A549 (cell line): ENCODE results near the gene UGT1A3. TPM values are rescaled to one million over a fixed set of nuclear protein-coding genes. Genes with fewer than 3 reads are reported as not detected.

ENCODE experiments used
- ATAC-seq, 2 experiments: fragments of 200-7000 bp in 1 of 2; fragments of >200 bp in 1 of 2; cut with Nextera tagmentation in 1 of 2; cut with Tn5 transposase in 1 of 2; 3 replicates each; pipeline versions ENCODE4 v1.8.0 to v1.9.1; 2018 to 2020; ENCODE audit warnings: mild to moderate bottlenecking in 1 of 2, moderate library complexity in 1 of 2
- CTCF ChIA-PET: fragments of 300-600 bp; sonication (Branson Sonifier 250); formaldehyde crosslinking; extraction: SDS; loops from one replicate; lab custom pipeline; 2021; ENCODE audit warnings: antibody characterized with exemption, inconsistent platforms; lab: Yijun Ruan, JAX
- POLR2A ChIA-PET: fragments of 350-600 bp; formaldehyde crosslinking; extraction: SDS; loops from one replicate; lab custom pipeline; 2021; ENCODE audit warnings: antibody characterized with exemption, inconsistent platforms; lab: Yijun Ruan, JAX
- DNase-seq, 2 experiments: peaks; one replicate each; pipeline versions ENCODE4 v3.0.0 to v3.0.0-alpha.2; 2011 to 2016; ENCODE audit warnings: low read depth in 1 of 2, low spot score in 1 of 2
- FAIRE-seq: peaks from 2 replicates; lab custom pipeline; 2011; peaks lifted over from hg19 to GRCh38; lab: Jason Lieb, UNC
- H3K27ac ChIP-seq, 2 experiments: fragments of >200 bp; sonication (Bioruptor Twin); formaldehyde crosslinking; 3 replicates each; pipeline ENCODE4 v1.5.1; 2016 to 2017
- H3K4me1 ChIP-seq: fragments of >200 bp; sonication (Bioruptor Twin); formaldehyde crosslinking; 3 replicates; pipeline ENCODE4 v1.6.1; 2016
- H3K4me2 ChIP-seq: fragments of >200 bp; sonication (Bioruptor Twin); formaldehyde crosslinking; 3 replicates; pipeline ENCODE4 v1.6.1; 2016
- H3K4me3 ChIP-seq: fragments of >200 bp; sonication (Bioruptor Twin); formaldehyde crosslinking; 3 replicates; pipeline ENCODE4 v1.5.1; 2016
- H3K9me3 ChIP-seq: fragments of >200 bp; sonication (Bioruptor Twin); formaldehyde crosslinking; 3 replicates; pipeline ENCODE4 v1.6.1; 2016
- BHLHE40 ChIP-seq: IDR thresholded peaks from 2 replicates; pipeline ENCODE4 v1.6.1; 2012; ENCODE audit warnings: low read depth, low read length, inconsistent platforms
- CHD2 ChIP-seq: fragments of 150-350 bp; IDR thresholded peaks from 2 replicates; pipeline ENCODE4 v1.6.1; 2014; ENCODE audit warnings: low read length; ENCODE audit not compliant: partially characterized antibody
- EHF ChIP-seq: fragments of 250-450 bp; sonication (Bioruptor Pico); IDR thresholded peaks from 2 replicates; pipeline ENCODE4 v1.5.0; 2020; ENCODE audit warnings: mild to moderate bottlenecking
- HEYL ChIP-seq: fragments of 250-450 bp; sonication (Bioruptor Pico); IDR thresholded peaks from 2 replicates; pipeline ENCODE4 v1.8.0; 2021; ENCODE audit warnings: mild to moderate bottlenecking, moderate library complexity
- HOXB5 ChIP-seq: fragments of 250-450 bp; sonication (Bioruptor Pico); IDR thresholded peaks from 2 replicates; pipeline ENCODE4 v1.5.0; 2020; ENCODE audit warnings: mild to moderate bottlenecking, moderate library complexity
- JUN ChIP-seq, 2 experiments: fragments of >200 bp; sonication (Bioruptor Twin); formaldehyde crosslinking; IDR thresholded peaks; 2 replicates in 1 of 2; 3 replicates in 1 of 2; pipeline ENCODE4 v1.6.1; 2016 to 2017
- JUNB ChIP-seq: fragments of >200 bp; sonication (Bioruptor Twin); formaldehyde crosslinking; IDR thresholded peaks from 2 replicates; pipeline ENCODE4 v1.6.1; 2016
- KDM1A ChIP-seq: fragments of 200-600 bp; sonication (generic); IDR thresholded peaks from 2 replicates; pipeline ENCODE4 v1.6.1; 2016; ENCODE audit warnings: low read depth, mild to moderate bottlenecking
- KDM5A ChIP-seq: fragments of 200-600 bp; sonication (generic); IDR thresholded peaks from 2 replicates; pipeline ENCODE4 v1.6.1; 2016; ENCODE audit warnings: antibody characterized with exemption, mild to moderate bottlenecking
- RAD21 ChIP-seq, 2 experiments: fragments of >200 bp in 1 of 2; sonication (Bioruptor Twin) in 1 of 2; formaldehyde crosslinking in 1 of 2; IDR thresholded peaks in 1 of 2; conservative IDR thresholded peaks in 1 of 2; 2 replicates in 1 of 2; 3 replicates in 1 of 2; pipeline ENCODE4 v1.6.1; 2012 to 2018; ENCODE audit warnings: inconsistent platforms in 1 of 2
- RFX5 ChIP-seq: fragments of 450-650 bp; IDR thresholded peaks from 2 replicates; pipeline ENCODE4 v1.7.1; 2014; ENCODE audit warnings: antibody characterized with exemption, mild to moderate bottlenecking, moderate library complexity
- USF2 ChIP-seq: fragments of 450-650 bp; IDR thresholded peaks from 2 replicates; pipeline ENCODE4 v1.6.1; 2014; ENCODE audit warnings: antibody characterized with exemption
- ZNF302 ChIP-seq: fragments of 250-450 bp; sonication (Bioruptor Pico); IDR thresholded peaks from 2 replicates; pipeline ENCODE4 v1.9.0; 2021; ENCODE audit warnings: inconsistent platforms, mild to moderate bottlenecking, moderate library complexity
- WGBS: methylation state at CpG from one replicate; pipeline ENCODE4 v1.1.6; 2017; ENCODE audit errors: missing lambda C conversion rate; 5-methylcytosine and 5-hydroxymethylcytosine counted together
- polyA plus RNA-seq, 4 experiments: library from polyadenylated mRNA; depleted of rRNA in 3 of 4; stranded (reverse); fragments of >200 nt; fragmentation: RNase III in 1 of 4; extraction: RNeasy Plus Mini Kit Qiagen cat#74134 plus additional on column Dnase treatment in 1 of 4; gene quantifications; 2 replicates in 3 of 4; 3 replicates in 1 of 4; pipeline ENCODE4 v1.2.3, GENCODE V29; 2011 to 2017
- TF ChIP-seq, protein P1 (sequence below): fragments of >200 bp; sonication (Bioruptor Twin); formaldehyde crosslinking; IDR thresholded peaks from 3 replicates; pipeline ENCODE4 v1.6.1; 2016
- TF ChIP-seq, protein P2 (sequence below): IDR thresholded peaks from 2 replicates; pipeline ENCODE4 v1.6.1; 2012
- TF ChIP-seq, protein P3 (sequence below): fragments of 200-600 bp; sonication (generic); IDR thresholded peaks from 2 replicates; pipeline ENCODE4 v1.6.1; 2016; ENCODE audit warnings: antibody characterized with exemption, mild to moderate bottlenecking, moderate library complexity
- TF ChIP-seq, protein P4 (sequence below): fragments of 150-350 bp; IDR thresholded peaks from 2 replicates; pipeline ENCODE4 v1.6.1; 2014; ENCODE audit warnings: low read depth, mild to moderate bottlenecking, low read length

Gene UGT1A3
- polyA plus RNA-seq, 2 of the 4 experiments (the other 2 are of a cell fraction), result 0.23 to 0.39 TPM

DNA sequence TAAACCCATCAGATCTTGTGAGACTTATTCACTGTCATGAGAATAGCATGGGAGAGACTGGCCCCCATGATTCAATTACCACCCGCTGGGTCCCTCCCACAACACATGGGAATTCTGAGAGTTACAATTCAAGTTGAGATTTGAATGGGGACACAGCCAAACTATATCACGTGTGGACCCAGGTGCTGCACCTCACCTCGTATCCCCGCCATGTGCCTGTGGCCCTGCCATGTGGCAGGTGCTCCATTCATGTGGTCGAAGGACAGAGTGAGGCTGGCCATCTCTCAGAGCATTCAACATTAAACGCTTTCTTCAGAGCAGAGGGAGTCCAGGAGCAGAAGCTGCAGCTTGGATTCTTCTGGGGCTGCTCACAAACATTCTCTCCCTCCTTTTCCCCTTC lies 81.5 kb downstream of the UGT1A3 start:
- CTCF ChIA-PET, result interaction anchor here (0.8 kb wide), 1 partner anchor 99 kb away, joined by 4 read pairs; no protein-coding TSS in a partner anchor
- POLR2A ChIA-PET, result no interaction called here
- no peak for TF ChIP-seq KDM1A
- no peak for TF ChIP-seq CHD2
- no peak for TF ChIP-seq JUN (IDR thresholded peaks at IDR 0.05)
- TF ChIP-seq, protein P1, sequence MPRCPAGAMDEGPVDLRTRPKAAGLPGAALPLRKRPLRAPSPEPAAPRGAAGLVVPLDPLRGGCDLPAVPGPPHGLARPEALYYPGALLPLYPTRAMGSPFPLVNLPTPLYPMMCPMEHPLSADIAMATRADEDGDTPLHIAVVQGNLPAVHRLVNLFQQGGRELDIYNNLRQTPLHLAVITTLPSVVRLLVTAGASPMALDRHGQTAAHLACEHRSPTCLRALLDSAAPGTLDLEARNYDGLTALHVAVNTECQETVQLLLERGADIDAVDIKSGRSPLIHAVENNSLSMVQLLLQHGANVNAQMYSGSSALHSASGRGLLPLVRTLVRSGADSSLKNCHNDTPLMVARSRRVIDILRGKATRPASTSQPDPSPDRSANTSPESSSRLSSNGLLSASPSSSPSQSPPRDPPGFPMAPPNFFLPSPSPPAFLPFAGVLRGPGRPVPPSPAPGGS, result no peak
- Histone ChIP-seq H3K27ac (peak overlapping the region in 1 of 2 experiments; percentile 47; a peak in 2 of 6 replicates), H3K4me3 (no peak overlapping the region), H3K4me1 (peaks cover 3% of the 10 kb centered on the region; the same call in 2 of the 3 replicates), H3K4me2 (no peak overlapping the region), H3K9me3 (no peaks in the 10 kb centered on the region)
- DNase-seq (no peak), ATAC-seq (no peak), FAIRE-seq (no peak)
- WGBS, result 82% methylated on average over 6 of the region's 6 CpGs

DNA sequence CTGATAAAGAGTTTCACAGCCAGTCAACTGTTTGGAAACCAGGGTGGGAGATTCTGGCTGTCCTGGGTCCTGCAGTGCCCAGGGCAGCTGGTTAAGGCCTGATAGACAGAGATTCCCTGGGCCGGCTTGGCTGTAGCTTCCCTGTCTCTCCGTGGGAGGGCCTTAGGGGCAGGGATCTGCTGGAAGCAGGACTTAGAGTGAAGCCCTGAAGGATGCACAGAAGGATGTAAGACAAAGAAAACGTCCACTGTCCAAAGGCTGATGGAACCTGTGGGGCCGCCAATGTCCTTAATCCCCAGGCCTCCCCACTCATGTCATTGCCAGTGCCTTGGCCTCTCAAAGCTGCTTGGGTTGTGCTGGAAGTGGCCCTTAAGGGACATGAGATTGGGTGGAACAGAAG lies 82.2 kb downstream of the UGT1A3 start:
- CTCF ChIA-PET, result interaction anchor here (0.7 to 0.8 kb wide), 2 partner anchors 100 to 980 kb away, joined by 3 to 4 read pairs; no protein-coding TSS in a partner anchor
- no peak for TF ChIP-seq JUNB
- TF ChIP-seq, protein P2, sequence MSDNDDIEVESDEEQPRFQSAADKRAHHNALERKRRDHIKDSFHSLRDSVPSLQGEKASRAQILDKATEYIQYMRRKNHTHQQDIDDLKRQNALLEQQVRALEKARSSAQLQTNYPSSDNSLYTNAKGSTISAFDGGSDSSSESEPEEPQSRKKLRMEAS, result no peak
- TF ChIP-seq HOXB5 (CRISPR knock-in tag), result no peak
- no peak for TF ChIP-seq EHF (CRISPR knock-in tag)
- no peak for TF ChIP-seq HEYL (CRISPR knock-in tag)
- TF ChIP-seq, protein P3, sequence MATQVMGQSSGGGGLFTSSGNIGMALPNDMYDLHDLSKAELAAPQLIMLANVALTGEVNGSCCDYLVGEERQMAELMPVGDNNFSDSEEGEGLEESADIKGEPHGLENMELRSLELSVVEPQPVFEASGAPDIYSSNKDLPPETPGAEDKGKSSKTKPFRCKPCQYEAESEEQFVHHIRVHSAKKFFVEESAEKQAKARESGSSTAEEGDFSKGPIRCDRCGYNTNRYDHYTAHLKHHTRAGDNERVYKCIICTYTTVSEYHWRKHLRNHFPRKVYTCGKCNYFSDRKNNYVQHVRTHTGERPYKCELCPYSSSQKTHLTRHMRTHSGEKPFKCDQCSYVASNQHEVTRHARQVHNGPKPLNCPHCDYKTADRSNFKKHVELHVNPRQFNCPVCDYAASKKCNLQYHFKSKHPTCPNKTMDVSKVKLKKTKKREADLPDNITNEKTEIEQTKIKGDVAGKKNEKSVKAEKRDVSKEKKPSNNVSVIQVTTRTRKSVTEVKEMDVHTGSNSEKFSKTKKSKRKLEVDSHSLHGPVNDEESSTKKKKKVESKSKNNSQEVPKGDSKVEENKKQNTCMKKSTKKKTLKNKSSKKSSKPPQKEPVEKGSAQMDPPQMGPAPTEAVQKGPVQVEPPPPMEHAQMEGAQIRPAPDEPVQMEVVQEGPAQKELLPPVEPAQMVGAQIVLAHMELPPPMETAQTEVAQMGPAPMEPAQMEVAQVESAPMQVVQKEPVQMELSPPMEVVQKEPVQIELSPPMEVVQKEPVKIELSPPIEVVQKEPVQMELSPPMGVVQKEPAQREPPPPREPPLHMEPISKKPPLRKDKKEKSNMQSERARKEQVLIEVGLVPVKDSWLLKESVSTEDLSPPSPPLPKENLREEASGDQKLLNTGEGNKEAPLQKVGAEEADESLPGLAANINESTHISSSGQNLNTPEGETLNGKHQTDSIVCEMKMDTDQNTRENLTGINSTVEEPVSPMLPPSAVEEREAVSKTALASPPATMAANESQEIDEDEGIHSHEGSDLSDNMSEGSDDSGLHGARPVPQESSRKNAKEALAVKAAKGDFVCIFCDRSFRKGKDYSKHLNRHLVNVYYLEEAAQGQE, result no peak
- no peak for TF ChIP-seq BHLHE40
- TF ChIP-seq, all 56 proteins: peak for 0
- no peak for DNase-seq
- no peak for ATAC-seq
- 78% methylated on average over 4 of the region's 4 CpGs for WGBS
- Histone ChIP-seq H3K27ac (peak overlapping the region in 1 of 2 experiments; percentile 47; a peak in 3 of 6 replicates), H3K4me3 (no peak overlapping the region), H3K4me2 (no peak overlapping the region), H3K9me3 (no peaks in the 10 kb centered on the region), H3K4me1 (peaks cover 5% of the 10 kb centered on the region)
- no peak for FAIRE-seq
- POLR2A ChIA-PET, result no interaction called here

DNA sequence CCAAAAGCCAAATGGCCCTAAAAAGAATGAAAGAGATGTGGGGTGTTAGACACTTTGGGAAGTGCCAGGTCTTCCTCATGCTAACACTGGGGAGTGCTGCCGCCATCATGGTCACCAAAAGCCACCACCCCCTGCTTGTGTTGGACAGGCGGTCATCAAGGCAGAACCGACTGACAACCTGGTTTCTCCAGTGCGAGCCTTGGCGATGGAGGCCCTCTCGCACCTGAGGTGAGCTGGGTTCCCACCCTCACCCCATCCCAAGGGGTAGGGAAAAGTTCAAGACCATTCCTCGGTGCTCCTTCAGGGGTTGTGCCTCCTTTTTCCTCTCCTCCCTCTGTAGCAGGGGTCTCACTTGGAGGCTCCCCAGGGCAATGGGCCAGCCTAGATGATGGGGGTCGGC lies 82.9 kb downstream of the UGT1A3 start:
- peak overlapping the region in 1 of 2 experiments; percentile 47; a peak in 2 of 6 replicates for H3K27ac ChIP-seq
- DNase-seq, result no peak
- 88% methylated on average over 8 of the region's 8 CpGs for WGBS
- no peak for ATAC-seq
- no peaks in the 10 kb centered on the region for H3K9me3 ChIP-seq
- CTCF ChIA-PET, result no interaction called here
- TF ChIP-seq USF2, result no peak
- no peak for TF ChIP-seq RAD21 (conservative IDR thresholded peaks at IDR 0.05 in 1 of 2, IDR thresholded peaks at IDR 0.05 in 1 of 2)
- TF ChIP-seq KDM5A, result no peak
- no peak for TF ChIP-seq ZNF302 (CRISPR knock-in tag)
- TF ChIP-seq, protein P4, sequence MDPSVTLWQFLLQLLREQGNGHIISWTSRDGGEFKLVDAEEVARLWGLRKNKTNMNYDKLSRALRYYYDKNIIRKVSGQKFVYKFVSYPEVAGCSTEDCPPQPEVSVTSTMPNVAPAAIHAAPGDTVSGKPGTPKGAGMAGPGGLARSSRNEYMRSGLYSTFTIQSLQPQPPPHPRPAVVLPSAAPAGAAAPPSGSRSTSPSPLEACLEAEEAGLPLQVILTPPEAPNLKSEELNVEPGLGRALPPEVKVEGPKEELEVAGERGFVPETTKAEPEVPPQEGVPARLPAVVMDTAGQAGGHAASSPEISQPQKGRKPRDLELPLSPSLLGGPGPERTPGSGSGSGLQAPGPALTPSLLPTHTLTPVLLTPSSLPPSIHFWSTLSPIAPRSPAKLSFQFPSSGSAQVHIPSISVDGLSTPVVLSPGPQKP, result no peak
- no peak for TF ChIP-seq JUN (IDR thresholded peaks at IDR 0.05)
- TF ChIP-seq RFX5, result no peak
- H3K4me3 ChIP-seq, result no peak overlapping the region
- FAIRE-seq, result no peak
- H3K4me1 ChIP-seq, result peaks cover 11% of the 10 kb centered on the region
- POLR2A ChIA-PET, result no interaction called here
- no peak overlapping the region for H3K4me2 ChIP-seq
